NT2/D1 (cell line): ENCODE data around the gene STAU1.
A peak's percentile ranks its signal among the peaks of the same experiment; 100 is the strongest.
"Not testable (repeated sequence)": the region's sequence is repeated elsewhere in the genome, so short reads cannot be mapped to it uniquely, and the experiment has no call there.

ENCODE experiments used
- DNase-seq: peaks from one replicate; pipeline ENCODE4 v3.0.0-alpha.2; 2011; ENCODE audit warnings: low read depth, low spot score
- H3K27me3 ChIP-seq: 2 replicates; pipeline ENCODE4 v1.6.0; 2011; ENCODE audit warnings: mild to moderate bottlenecking; ENCODE audit not compliant: insufficient read length, insufficient read depth
- H3K36me3 ChIP-seq: 2 replicates; pipeline ENCODE4 v1.6.1; 2011; ENCODE audit warnings: mild to moderate bottlenecking, low read length, mixed read lengths; ENCODE audit not compliant: insufficient read depth, insufficient read length
- H3K4me1 ChIP-seq: 2 replicates; pipeline ENCODE4 v1.5.1; 2011; ENCODE audit not compliant: insufficient read depth, insufficient read length
- H3K4me3 ChIP-seq: 2 replicates; pipeline ENCODE4 v1.5.1; 2011; ENCODE audit warnings: low read depth; ENCODE audit not compliant: insufficient read length
- H3K9ac ChIP-seq: 2 replicates; pipeline ENCODE4 v1.6.0; 2011; ENCODE audit warnings: low read depth; ENCODE audit not compliant: insufficient read length
- H3K9me3 ChIP-seq: 2 replicates; pipeline ENCODE4 v1.5.1; 2011; ENCODE audit warnings: mild to moderate bottlenecking, low read length; ENCODE audit not compliant: insufficient read depth
- SUZ12 ChIP-seq: IDR thresholded peaks from 2 replicates; pipeline ENCODE4 v1.6.1; 2011; ENCODE audit not compliant: insufficient read length, insufficient read depth; ENCODE audit errors: extremely low read depth
- YY1 ChIP-seq: IDR thresholded peaks from 2 replicates; pipeline ENCODE4 v1.6.1; 2011; ENCODE audit not compliant: insufficient read length, insufficient read depth
- ZNF274 ChIP-seq: IDR thresholded peaks from 2 replicates; pipeline ENCODE4 v1.6.1; 2011; ENCODE audit warnings: mild to moderate bottlenecking, low read depth, low read length

Gene STAU1

DNA sequence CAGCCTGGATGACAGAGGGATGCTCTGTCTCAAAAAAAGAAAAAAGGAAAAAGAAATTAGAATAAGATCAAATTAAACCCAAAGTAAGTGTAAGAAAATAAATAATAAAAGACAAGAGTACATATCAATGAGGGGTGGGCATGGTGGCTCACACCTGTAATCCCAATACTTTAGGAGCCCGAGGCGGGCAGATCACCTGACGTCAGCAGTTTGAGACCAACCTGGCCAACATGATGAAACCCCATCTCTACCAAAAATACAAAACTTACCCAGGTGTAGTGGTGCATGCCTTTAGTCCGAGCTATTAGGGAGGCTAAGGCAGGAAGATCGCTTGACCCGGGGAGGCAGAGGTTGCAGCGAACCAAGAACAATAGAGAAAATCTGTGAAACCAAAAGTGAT is 14.9 kb upstream of the STAU1 start:
- H3K4me1 ChIP-seq: no peaks in the 10 kb centered on the region
- no peaks in the 10 kb centered on the region for H3K27me3 ChIP-seq
- no peak for DNase-seq
- no peak overlapping the region for H3K9ac ChIP-seq
- H3K4me3 ChIP-seq: no peak overlapping the region
- no peaks in the 10 kb centered on the region for H3K9me3 ChIP-seq
- H3K36me3 ChIP-seq: no peaks in the 10 kb centered on the region
- TF ChIP-seq SUZ12 (no peak), YY1 (no peak), ZNF274 (no peak)

DNA sequence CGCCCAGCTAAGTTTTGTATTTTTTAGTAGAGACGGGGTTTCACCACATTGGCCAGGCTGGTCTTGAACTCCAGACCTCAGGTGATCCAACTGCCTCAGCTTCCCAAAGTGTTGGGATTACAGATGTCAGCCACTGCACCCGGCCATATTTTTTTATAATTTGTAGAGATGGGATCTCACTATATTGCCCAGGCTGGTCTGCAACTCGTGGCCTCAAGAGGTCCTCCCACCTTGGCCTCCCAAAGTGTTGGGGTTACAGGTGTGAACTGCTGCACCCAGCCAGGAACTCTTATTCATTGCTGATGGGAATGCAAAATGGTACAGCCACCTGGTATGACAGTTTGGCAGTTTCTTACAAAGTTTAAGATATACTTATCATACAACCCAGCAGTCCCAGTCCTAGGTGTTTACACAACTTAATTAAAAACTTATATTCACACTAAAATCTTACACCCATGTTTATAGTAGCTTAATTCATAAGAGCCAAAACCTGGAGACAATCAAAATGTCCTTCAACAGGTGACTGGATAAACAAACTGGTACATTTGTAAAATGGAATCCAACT is 11.7 kb upstream of the STAU1 start:
- Histone ChIP-seq H3K4me1 (no peaks in the 10 kb centered on the region), H3K4me3 (no peak overlapping the region), H3K36me3 (no peaks in the 10 kb centered on the region), H3K9ac (no peak overlapping the region), H3K9me3 (no peaks in the 10 kb centered on the region), H3K27me3 (no peaks in the 10 kb centered on the region)
- TF ChIP-seq SUZ12 (no peak), YY1 (no peak), ZNF274 (no peak)
- no peak for DNase-seq

DNA sequence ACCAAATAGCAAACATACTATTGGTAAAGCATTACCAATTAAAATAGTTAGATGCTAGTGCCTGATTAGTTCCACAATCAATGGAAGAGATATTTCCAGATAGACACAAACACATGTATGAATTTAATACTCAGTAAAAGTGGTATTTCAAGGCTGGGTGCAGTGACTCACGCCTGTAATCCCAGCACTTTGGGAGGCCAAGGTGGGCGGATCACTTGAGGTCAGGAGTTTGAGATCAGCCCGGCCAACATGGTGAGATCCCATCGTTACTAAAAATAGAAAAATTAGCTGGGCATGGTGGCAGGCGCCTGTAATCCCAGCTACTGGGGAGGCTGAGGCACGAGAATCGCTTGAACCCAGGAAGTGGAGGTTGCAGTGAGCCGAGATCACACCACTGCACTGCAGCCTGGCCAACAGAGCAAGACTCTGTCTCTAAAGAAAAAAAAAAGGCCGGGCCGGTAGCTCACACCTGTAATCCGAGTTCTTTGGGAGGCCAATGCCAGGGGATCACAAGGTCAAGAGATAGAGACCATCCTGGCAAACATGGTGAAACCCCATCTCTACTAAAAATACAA is 4.9 kb upstream of the STAU1 start:
- not testable (repeated sequence) for H3K4me1 ChIP-seq, H3K36me3 ChIP-seq, H3K27me3 ChIP-seq, DNase-seq, H3K9ac ChIP-seq, H3K4me3 ChIP-seq, H3K9me3 ChIP-seq

DNA sequence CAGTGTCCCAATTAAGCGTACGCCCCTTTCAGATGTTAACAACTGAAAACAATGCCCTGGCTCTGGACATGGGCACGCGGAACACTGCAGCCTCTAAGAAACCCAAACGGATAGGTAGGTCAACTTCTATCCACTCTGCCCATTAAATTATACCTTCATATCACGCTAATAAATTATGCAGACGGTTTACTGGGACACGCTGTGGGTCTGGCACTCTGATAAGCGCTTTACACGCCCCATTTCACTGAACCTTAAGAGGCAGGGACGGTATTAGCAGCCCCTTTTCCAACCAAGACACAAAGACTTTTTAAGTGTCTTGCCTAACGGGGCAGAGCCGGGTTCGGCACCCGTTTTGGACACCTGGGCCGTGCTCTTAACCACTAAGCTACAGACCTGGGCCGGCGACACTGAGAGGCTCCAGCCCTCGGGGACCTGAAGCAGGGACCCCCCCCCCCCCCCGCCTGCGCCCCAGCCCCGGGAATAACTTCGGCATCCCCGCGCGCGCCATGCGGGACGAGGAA is 744 bp downstream of the STAU1 start:
- DNase-seq: peak; percentile 35
- Histone ChIP-seq H3K9me3 (no peaks in the 10 kb centered on the region), H3K4me3 (peak overlapping the region; percentile 79), H3K4me1 (no peaks in the 10 kb centered on the region), H3K27me3 (no peaks in the 10 kb centered on the region), H3K9ac (peak overlapping the region; percentile 87), H3K36me3 (peaks cover 10% of the 10 kb centered on the region)
- TF ChIP-seq YY1 (no peak), SUZ12 (no peak)

DNA sequence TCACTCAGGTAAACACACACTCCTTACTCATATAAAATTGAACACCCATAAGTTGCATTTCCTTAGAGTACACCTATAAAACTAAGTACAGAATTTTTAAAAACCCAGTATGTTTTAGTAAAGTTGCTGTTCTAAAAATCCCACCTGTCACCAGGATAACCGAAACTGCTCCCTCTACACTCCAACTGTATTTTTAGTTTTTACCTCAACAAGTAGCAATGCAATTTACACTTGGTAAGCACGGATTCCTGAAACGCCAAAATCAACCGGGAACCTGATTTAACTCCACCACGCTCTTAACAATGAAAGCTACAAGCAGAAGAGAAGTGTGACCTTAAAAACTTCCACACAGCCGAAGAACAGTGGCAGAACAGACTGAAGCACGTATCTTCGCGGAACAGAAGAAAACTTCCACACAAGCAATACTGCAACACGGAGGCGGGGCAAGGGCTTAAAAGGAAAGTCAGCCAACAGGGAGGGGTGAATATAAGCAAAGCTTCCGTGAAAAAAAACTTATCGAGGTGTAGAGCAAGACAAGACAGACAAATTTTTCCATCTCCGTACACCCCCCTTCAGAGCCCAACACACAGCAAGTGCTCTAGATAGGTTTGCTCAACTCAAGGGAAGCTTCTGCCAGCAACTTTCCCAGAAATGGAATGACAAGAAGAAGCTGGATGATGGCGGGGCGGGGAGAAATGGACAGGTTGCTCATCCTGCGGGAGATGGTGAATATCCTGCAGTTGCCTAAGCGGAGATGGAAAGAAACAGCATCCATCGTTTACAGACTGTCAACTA is 1.4 kb downstream of the STAU1 start:
- Histone ChIP-seq H3K9ac (peak overlapping the region; percentile 87), H3K27me3 (no peaks in the 10 kb centered on the region), H3K9me3 (no peaks in the 10 kb centered on the region), H3K4me1 (no peaks in the 10 kb centered on the region), H3K36me3 (peaks cover 10% of the 10 kb centered on the region), H3K4me3 (peak overlapping the region; percentile 79)
- no peak for TF ChIP-seq ZNF274
- TF ChIP-seq YY1: no peak
- no peak for TF ChIP-seq SUZ12
- no peak for DNase-seq

DNA sequence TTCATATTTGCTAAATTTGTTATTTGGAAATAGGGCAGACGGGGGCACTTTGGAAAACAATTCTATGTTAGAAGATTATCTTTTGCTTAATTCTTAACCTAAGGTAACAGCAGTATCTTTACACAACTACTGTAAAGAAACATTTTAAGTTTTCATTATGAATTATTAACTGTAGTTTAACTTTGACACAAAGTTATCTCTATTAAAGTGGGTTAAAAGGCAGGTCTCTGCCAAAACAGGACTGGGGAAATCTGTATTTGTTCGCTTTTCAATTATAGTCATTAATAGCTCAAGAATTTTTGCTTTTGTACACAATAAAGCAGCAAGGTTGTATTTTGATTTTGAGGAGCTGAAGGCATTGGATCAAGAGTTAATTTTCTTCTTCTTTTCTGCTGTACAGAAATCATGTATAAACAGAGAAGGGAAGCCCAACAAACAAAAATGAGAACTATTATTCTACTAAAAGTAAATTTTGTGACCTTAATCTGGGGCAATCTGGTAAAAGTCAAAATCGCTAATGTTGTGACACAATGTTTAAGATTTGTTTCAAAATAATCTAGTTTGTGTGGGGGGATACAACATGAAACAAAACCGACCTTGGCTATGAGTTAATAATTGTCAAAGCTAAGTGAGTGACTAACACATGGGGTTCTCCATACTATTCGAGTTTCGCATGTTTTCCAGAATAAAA is 2.9 kb downstream of the STAU1 start:
- H3K4me3 ChIP-seq: no peak overlapping the region
- TF ChIP-seq YY1 (no peak), SUZ12 (no peak), ZNF274 (no peak)
- H3K36me3 ChIP-seq: peaks cover 10% of the 10 kb centered on the region
- H3K4me1 ChIP-seq: no peaks in the 10 kb centered on the region
- H3K9ac ChIP-seq: no peak overlapping the region
- H3K27me3 ChIP-seq: no peaks in the 10 kb centered on the region
- H3K9me3 ChIP-seq: no peaks in the 10 kb centered on the region
- no peak for DNase-seq

DNA sequence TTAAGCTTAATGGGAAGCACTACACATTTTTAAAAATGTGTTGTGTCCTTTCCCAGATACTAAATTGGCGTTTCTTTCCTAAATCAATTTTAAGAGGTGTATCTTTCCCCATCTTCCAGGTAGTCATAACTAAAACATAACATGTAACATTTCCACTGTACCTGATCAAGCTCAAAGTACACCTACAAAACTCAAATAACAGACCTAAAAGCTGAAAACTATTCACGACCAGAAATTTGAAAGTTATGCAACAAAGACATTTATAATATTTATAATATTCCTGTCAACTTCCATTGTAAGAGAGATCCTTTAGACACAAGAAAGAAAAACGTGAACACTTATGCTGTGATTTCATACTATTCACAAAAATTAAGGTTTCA is 3.5 kb downstream of the STAU1 start:
- no peak for TF ChIP-seq YY1
- Histone ChIP-seq H3K4me1 (no peaks in the 10 kb centered on the region), H3K9ac (no peak overlapping the region)

DNA sequence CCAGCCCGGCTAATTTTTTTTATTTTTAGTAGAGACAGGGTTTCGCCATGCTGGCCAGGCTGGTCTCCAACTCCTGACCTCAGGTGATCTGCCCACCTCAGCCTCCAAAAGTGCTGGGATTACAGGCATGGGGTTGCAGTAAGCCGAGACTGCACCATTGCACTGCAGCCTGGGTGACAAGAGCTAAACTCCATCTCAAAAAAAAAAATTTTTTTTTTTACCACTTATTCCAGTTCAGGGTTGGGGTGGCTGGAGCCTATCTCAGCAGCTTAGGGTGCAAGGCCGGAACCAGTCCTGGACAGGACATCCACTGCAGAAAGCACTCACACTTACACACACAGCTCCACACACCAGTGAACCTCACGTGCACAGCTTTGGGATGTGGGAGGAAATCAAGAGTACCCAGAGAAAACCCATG is 4.0 kb downstream of the STAU1 start:
- H3K36me3 ChIP-seq, H3K9ac ChIP-seq, DNase-seq, H3K27me3 ChIP-seq, H3K4me3 ChIP-seq, H3K9me3 ChIP-seq, H3K4me1 ChIP-seq: not testable (repeated sequence)

More for the DNA sequence above, 3.5 kb downstream of the STAU1 start:
- no peaks in the 10 kb centered on the region for H3K9me3 ChIP-seq
- peaks cover 10% of the 10 kb centered on the region for H3K36me3 ChIP-seq
- no peak overlapping the region for H3K4me3 ChIP-seq
- H3K27me3 ChIP-seq: no peaks in the 10 kb centered on the region
- no peak for DNase-seq
